GM12878 (cell line): Measurements from ENCODE around the gene CSMD2.

Source experiments
- EZH2 ChIP-seq: IDR thresholded peaks from 2 replicates; pipeline ENCODE4 v1.6.1; 2012; ENCODE audit warnings: low read depth, mild to moderate bottlenecking, control low read depth, inconsistent platforms, low read length, borderline replicate concordance; ENCODE audit not compliant: control insufficient read depth
- FOXK2 ChIP-seq: fragments of 450-650 bp; IDR thresholded peaks from 2 replicates; pipeline ENCODE4 v1.6.1; 2017; ENCODE audit warnings: mild to moderate bottlenecking, moderate library complexity
- NR2C2 ChIP-seq: IDR thresholded peaks from 2 replicates; pipeline ENCODE4 v1.6.1; 2011; ENCODE audit warnings: borderline replicate concordance, low read depth; ENCODE audit not compliant: control insufficient read depth, insufficient read length
- POLR2AphosphoS2 ChIP-seq: IDR thresholded peaks from 2 replicates; pipeline ENCODE4 v1.6.1; 2011; ENCODE audit warnings: low read depth, mild to moderate bottlenecking, low read length, improper control_type of control experiment, moderate library complexity
- POLR2AphosphoS5 ChIP-seq: IDR thresholded peaks from 2 replicates; pipeline ENCODE4 v1.6.1; 2011; ENCODE audit warnings: mild to moderate bottlenecking, low read length, inconsistent platforms
- RCOR1 ChIP-seq: conservative IDR thresholded peaks from 2 replicates; pipeline ENCODE4 v1.6.1; 2012; ENCODE audit warnings: low read depth, low read length, improper control_type of control experiment
- TAF1 ChIP-seq: IDR thresholded peaks from 2 replicates; pipeline ENCODE4 v1.6.1; 2011; ENCODE audit warnings: mild to moderate bottlenecking, low read depth, low read length, borderline replicate concordance
- YY1 ChIP-seq: IDR thresholded peaks from 2 replicates; pipeline ENCODE4 v1.6.1; 2011; ENCODE audit warnings: low read depth, mild to moderate bottlenecking, low read length
- TF ChIP-seq, protein P1 (sequence below), 3 experiments: IDR thresholded peaks in 2 of 3; conservative IDR thresholded peaks in 1 of 3; 2 replicates each; pipeline ENCODE4 v1.5.1; 2011; ENCODE audit warnings: low read depth in 3 of 3, low read length in 3 of 3, mild to moderate bottlenecking in 3 of 3, control low read depth in 2 of 3, moderate library complexity in 2 of 3, inconsistent platforms in 1 of 3, mixed read lengths in 1 of 3; ENCODE audit not compliant: control insufficient read depth in 2 of 3, insufficient read depth in 1 of 3; ENCODE audit errors: extremely low read depth in 1 of 3
- TF ChIP-seq, protein P2 (sequence below): IDR thresholded peaks from 2 replicates; pipeline ENCODE4 v1.6.1; 2012; ENCODE audit warnings: low read depth, low read length, improper control_type of control experiment

- TF ChIP-seq, protein P1, sequence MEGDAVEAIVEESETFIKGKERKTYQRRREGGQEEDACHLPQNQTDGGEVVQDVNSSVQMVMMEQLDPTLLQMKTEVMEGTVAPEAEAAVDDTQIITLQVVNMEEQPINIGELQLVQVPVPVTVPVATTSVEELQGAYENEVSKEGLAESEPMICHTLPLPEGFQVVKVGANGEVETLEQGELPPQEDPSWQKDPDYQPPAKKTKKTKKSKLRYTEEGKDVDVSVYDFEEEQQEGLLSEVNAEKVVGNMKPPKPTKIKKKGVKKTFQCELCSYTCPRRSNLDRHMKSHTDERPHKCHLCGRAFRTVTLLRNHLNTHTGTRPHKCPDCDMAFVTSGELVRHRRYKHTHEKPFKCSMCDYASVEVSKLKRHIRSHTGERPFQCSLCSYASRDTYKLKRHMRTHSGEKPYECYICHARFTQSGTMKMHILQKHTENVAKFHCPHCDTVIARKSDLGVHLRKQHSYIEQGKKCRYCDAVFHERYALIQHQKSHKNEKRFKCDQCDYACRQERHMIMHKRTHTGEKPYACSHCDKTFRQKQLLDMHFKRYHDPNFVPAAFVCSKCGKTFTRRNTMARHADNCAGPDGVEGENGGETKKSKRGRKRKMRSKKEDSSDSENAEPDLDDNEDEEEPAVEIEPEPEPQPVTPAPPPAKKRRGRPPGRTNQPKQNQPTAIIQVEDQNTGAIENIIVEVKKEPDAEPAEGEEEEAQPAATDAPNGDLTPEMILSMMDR (IDR thresholded peaks at IDR 0.05 in 2 of 3, conservative IDR thresholded peaks at IDR 0.05 in 1 of 3; ENCODE audit: control insufficient read depth in 2 of 3, extremely low read depth in 1 of 3, insufficient read depth in 1 of 3, low read depth in 3 of 3, low read length in 3 of 3) = no peak
- TF ChIP-seq POLR2AphosphoS5 (no peak), POLR2AphosphoS2 (no peak), NR2C2 (no peak), RCOR1 (no peak), FOXK2 (no peak), TAF1 (no peak), YY1 (no peak), EZH2 (no peak)
- TF ChIP-seq, protein P2, sequence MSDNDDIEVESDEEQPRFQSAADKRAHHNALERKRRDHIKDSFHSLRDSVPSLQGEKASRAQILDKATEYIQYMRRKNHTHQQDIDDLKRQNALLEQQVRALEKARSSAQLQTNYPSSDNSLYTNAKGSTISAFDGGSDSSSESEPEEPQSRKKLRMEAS = no peak
Observed at GRCh38 chr1:34066166-34066565, 98.9 kb downstream of the CSMD2 start.
